IMR-90 (cell line): ENCODE data around the gene ABCC9. TPM values are rescaled to one million over a fixed set of nuclear protein-coding genes. Genes with fewer than 3 reads are reported as not detected.

Experiments used
- ATAC-seq: fragments of 200-7000 bp; cut with Tn5 transposase; 2 replicates; pipeline ENCODE4 v1.9.1; 2020; ENCODE audit warnings: low read depth, mild to moderate bottlenecking, moderate library complexity
- BruUV-seq: library from RNA; stranded (reverse); fragments of 400-500 nt; replicated peaks from 2 replicates; lab custom pipeline; 2021; lab: Mats Ljungman, UMichigan
- CTCF ChIA-PET: fragments of 300-600 bp; formaldehyde crosslinking; extraction: SDS; loops from one replicate; lab custom pipeline; 2021; ENCODE audit warnings: antibody characterized with exemption; lab: Yijun Ruan, JAX
- POLR2A ChIA-PET: fragments of 300-600 bp; sonication (Branson Sonifier 250); formaldehyde crosslinking; loops from one replicate; lab custom pipeline; 2022; ENCODE audit warnings: antibody characterized with exemption; ENCODE audit not compliant: unreplicated experiment; lab: Charles Lee
- DNase-seq: peaks from one replicate; pipeline ENCODE4 v3.0.0; 2013
- H2AFZ ChIP-seq: replicated peaks from 2 replicates; pipeline ENCODE3; 2013; ENCODE audit warnings: low read length, mild to moderate bottlenecking; ENCODE audit not compliant: poor library complexity
- H2AK5ac ChIP-seq: 2 replicates; pipeline ENCODE4 v1.6.1; 2013; ENCODE audit warnings: low read depth, low read length, inconsistent platforms
- H2AK9ac ChIP-seq: replicated peaks from 2 replicates; pipeline ENCODE3; 2013; ENCODE audit warnings: mild to moderate bottlenecking, low read depth, low read length, moderate library complexity; ENCODE audit not compliant: poor library complexity
- H2BK120ac ChIP-seq: 2 replicates; pipeline ENCODE4 v1.6.1; 2013; ENCODE audit warnings: low read depth, low read length, inconsistent platforms
- H2BK15ac ChIP-seq: 3 replicates; pipeline ENCODE4 v1.6.1; 2013; ENCODE audit warnings: low read depth, low read length, inconsistent platforms
- H2BK20ac ChIP-seq: 2 replicates; pipeline ENCODE4 v1.6.1; 2013; ENCODE audit warnings: low read depth, mild to moderate bottlenecking, inconsistent platforms, low read length, moderate library complexity
- H2BK5ac ChIP-seq: 2 replicates; pipeline ENCODE4 v1.6.1; 2013; ENCODE audit warnings: mild to moderate bottlenecking, low read depth, low read length, inconsistent platforms; ENCODE audit not compliant: poor library complexity, severe bottlenecking
- H3K14ac ChIP-seq: replicated peaks from 2 replicates; pipeline ENCODE4 v1.6.1; 2013; ENCODE audit warnings: low read depth, low read length, inconsistent platforms
- H3K18ac ChIP-seq: 2 replicates; pipeline ENCODE4 v1.6.1; 2013; ENCODE audit warnings: low read depth, low read length, control low read depth
- H3K23ac ChIP-seq: 2 replicates; pipeline ENCODE4 v1.6.1; 2013; ENCODE audit warnings: low read depth, low read length, inconsistent platforms
- H3K27ac ChIP-seq: 2 replicates; pipeline ENCODE4 v1.5.1; 2013; ENCODE audit warnings: mild to moderate bottlenecking, control low read depth, low read length; ENCODE audit not compliant: insufficient read depth
- H3K27me3 ChIP-seq: 2 replicates; pipeline ENCODE4 v1.6.1; 2013; ENCODE audit warnings: low read length; ENCODE audit not compliant: control insufficient read depth, insufficient read depth
- H3K36me3 ChIP-seq: 2 replicates; pipeline ENCODE4 v1.6.1; 2013; ENCODE audit warnings: low read length, mixed read lengths; ENCODE audit not compliant: control insufficient read depth, insufficient read depth
- H3K4ac ChIP-seq: 2 replicates; pipeline ENCODE4 v1.6.1; 2013; ENCODE audit warnings: low read depth, low read length, inconsistent platforms
- H3K4me1 ChIP-seq: 2 replicates; pipeline ENCODE4 v1.6.1; 2013; ENCODE audit warnings: low read length, mixed read lengths; ENCODE audit not compliant: control insufficient read depth, insufficient read depth
- H3K4me2 ChIP-seq: 2 replicates; pipeline ENCODE4 v1.6.1; 2013; ENCODE audit warnings: low read depth, mild to moderate bottlenecking, control low read depth, low read length, moderate library complexity
- H3K4me3 ChIP-seq: 2 replicates; pipeline ENCODE4 v1.5.1; 2013; ENCODE audit warnings: low read depth, mild to moderate bottlenecking, control low read depth, low read length, moderate library complexity; ENCODE audit not compliant: insufficient read depth
- H3K56ac ChIP-seq: 2 replicates; pipeline ENCODE4 v1.6.1; 2013; ENCODE audit warnings: low read length, inconsistent platforms; ENCODE audit not compliant: insufficient read depth; ENCODE audit errors: extremely low read depth
- H3K79me1 ChIP-seq, 2 experiments: 2 replicates each; pipeline ENCODE4 v1.6.1; 2013; ENCODE audit warnings: low read length in 2 of 2, inconsistent platforms in 1 of 2, low read depth in 1 of 2
- H3K9ac ChIP-seq: 2 replicates; pipeline ENCODE4 v1.6.1; 2013; ENCODE audit warnings: low read depth, low read length, control low read depth
- H3K9me1 ChIP-seq: 2 replicates; pipeline ENCODE4 v1.6.1; 2013; ENCODE audit warnings: low read length, inconsistent platforms; ENCODE audit not compliant: insufficient read depth
- H3K9me3 ChIP-seq: 2 replicates; pipeline ENCODE4 v1.6.1; 2013; ENCODE audit warnings: low read length; ENCODE audit not compliant: control insufficient read depth, insufficient read depth
- H4K20me1 ChIP-seq: 2 replicates; pipeline ENCODE4 v1.6.1; 2013; ENCODE audit warnings: low read length, inconsistent platforms; ENCODE audit not compliant: insufficient read depth
- H4K5ac ChIP-seq: 2 replicates; pipeline ENCODE4 v1.6.1; 2013; ENCODE audit warnings: mild to moderate bottlenecking, low read depth, low read length, control low read depth
- H4K8ac ChIP-seq, 2 experiments: 2 replicates each; pipeline ENCODE4 v1.6.1; 2013; ENCODE audit warnings: low read depth in 2 of 2, low read length in 2 of 2, control low read depth in 1 of 2, inconsistent platforms in 1 of 2
- H4K91ac ChIP-seq: 2 replicates; pipeline ENCODE4 v1.6.1; 2013; ENCODE audit warnings: low read depth, low read length, inconsistent platforms; ENCODE audit not compliant: insufficient read depth
- BHLHE40 ChIP-seq: fragments of 150-350 bp; IDR thresholded peaks from 2 replicates; pipeline ENCODE4 v1.6.1; 2016; ENCODE audit warnings: mild to moderate bottlenecking, low read depth, low read length
- CEBPB ChIP-seq: IDR thresholded peaks from 2 replicates; pipeline ENCODE4 v1.6.1; 2012; ENCODE audit warnings: low read depth, low read length, improper control_type of control experiment
- CHD1 ChIP-seq: IDR thresholded peaks from 2 replicates; pipeline ENCODE4 v1.6.1; 2012; ENCODE audit warnings: low read depth, low read length, improper control_type of control experiment
- CTCF ChIP-seq: conservative IDR thresholded peaks from 2 replicates; pipeline ENCODE4 v1.5.1; 2012; ENCODE audit warnings: mild to moderate bottlenecking, low read depth, low read length, improper control_type of control experiment
- ELK1 ChIP-seq: fragments of 150-350 bp; IDR thresholded peaks from 2 replicates; pipeline ENCODE4 v1.6.1; 2016; ENCODE audit warnings: low read depth, mild to moderate bottlenecking, low read length, moderate library complexity, borderline replicate concordance
- FOS ChIP-seq: fragments of 150-350 bp; IDR thresholded peaks from 2 replicates; pipeline ENCODE4 v1.6.1; 2016; ENCODE audit warnings: low read depth, low read length
- MAFK ChIP-seq: IDR thresholded peaks from 2 replicates; pipeline ENCODE4 v1.6.1; 2012; ENCODE audit warnings: low read depth, low read length, improper control_type of control experiment
- MAZ ChIP-seq: IDR thresholded peaks from 2 replicates; pipeline ENCODE4 v1.6.1; 2012; ENCODE audit warnings: low read depth, mild to moderate bottlenecking, low read length, improper control_type of control experiment, moderate library complexity, borderline replicate concordance
- MXI1 ChIP-seq: IDR thresholded peaks from 2 replicates; pipeline ENCODE4 v1.6.1; 2012; ENCODE audit warnings: low read depth, mild to moderate bottlenecking, low read length, moderate library complexity, borderline replicate concordance
- NFE2L2 ChIP-seq: fragments of 150-350 bp; IDR thresholded peaks from 2 replicates; pipeline ENCODE4 v1.6.1; 2016; ENCODE audit warnings: low read depth, mild to moderate bottlenecking, low read length
- POLR2A ChIP-seq: IDR thresholded peaks from 2 replicates; pipeline ENCODE4 v1.6.1; 2012; ENCODE audit warnings: mild to moderate bottlenecking, low read depth, low read length
- RAD21 ChIP-seq: IDR thresholded peaks from 2 replicates; pipeline ENCODE4 v1.6.1; 2012; ENCODE audit warnings: low read length, improper control_type of control experiment
- RCOR1 ChIP-seq: IDR thresholded peaks from 2 replicates; pipeline ENCODE4 v1.6.1; 2012; ENCODE audit warnings: mild to moderate bottlenecking, low read length, improper control_type of control experiment; ENCODE audit not compliant: insufficient replicate concordance
- RFX5 ChIP-seq: IDR thresholded peaks from 2 replicates; pipeline ENCODE4 v1.8.0; 2012; ENCODE audit warnings: low read depth, mild to moderate bottlenecking, low read length, moderate library complexity
- SMC3 ChIP-seq: fragments of 150-350 bp; IDR thresholded peaks from 2 replicates; pipeline ENCODE4 v1.6.1; 2016; ENCODE audit warnings: low read depth, mild to moderate bottlenecking, antibody characterized with exemption, low read length, moderate library complexity
- USF2 ChIP-seq: fragments of 150-350 bp; IDR thresholded peaks from 2 replicates; pipeline ENCODE4 v1.6.1; 2017; ENCODE audit warnings: mild to moderate bottlenecking, antibody characterized with exemption, low read length, low read depth
- WGBS, 2 experiments: methylation state at CpG; one replicate each; pipeline versions ENCODE4 v1.1.5 to v1.1.7; 2013; ENCODE audit warnings: missing lambda C conversion rate in 2 of 2; ENCODE audit not compliant: insufficient read length in 1 of 2; ENCODE audit errors: extremely low coverage in 2 of 2; 5-methylcytosine and 5-hydroxymethylcytosine counted together
- dilution Hi-C: fragments of 300-500 bp; cut with HindIII; formaldehyde crosslinking; loops from one replicate; pipeline ENCODE4 v1.14.3; 2018; ENCODE audit warnings: low sequenced_read_pairs; ENCODE audit not compliant: unreplicated experiment
- in situ Hi-C: fragments of 300-500 bp; cut with MboI; formaldehyde crosslinking; loops from 3 replicates; pipeline ENCODE4 v1.14.3; 2019; ENCODE audit warnings: low sequenced_read_pairs, inconsistent platforms, mixed read lengths
- intact Hi-C: fragments of 100-400 bp; cut with micrococcal nuclease; formaldehyde crosslinking; loops from 2 replicates; pipeline ENCODE4 v1.10.0; 2022
- polyA plus RNA-seq, 3 experiments: library from polyadenylated mRNA; depleted of rRNA; stranded (reverse); fragments of >200 nt; gene quantifications; 2 replicates each; pipeline ENCODE4 v1.2.3, GENCODE V29; 2012; ENCODE audit warnings: low replicate concordance in 1 of 3
- total RNA-seq: library from RNA; depleted of rRNA; stranded (reverse); fragments of >200 nt; gene quantifications from 2 replicates; pipeline ENCODE4 v1.2.3, GENCODE V29; 2012

Gene ABCC9
- total and polyA plus RNA-seq, 2 of the 4 experiments (the other 2 are of a cell fraction) = 1.2 to 6.6 TPM

GRCh38 chr12:21826618-21826910 is 114.7 kb downstream of the ABCC9 start:
- ATAC-seq (no peak), DNase-seq (no peak)
- no peak for TF ChIP-seq CEBPB
- TF ChIP-seq MXI1 = no peak
- TF ChIP-seq CTCF = no peak
- no peak for TF ChIP-seq POLR2A
- TF ChIP-seq FOS = no peak
- no peak for TF ChIP-seq BHLHE40
- no peak for TF ChIP-seq RCOR1
- TF ChIP-seq CHD1 = no peak
- no peak for TF ChIP-seq SMC3
- TF ChIP-seq ELK1 = no peak
- TF ChIP-seq RFX5 = no peak
- TF ChIP-seq USF2 = no peak
- no peak for TF ChIP-seq RAD21
- TF ChIP-seq MAZ = no peak
- TF ChIP-seq NFE2L2 = no peak
- no peak for TF ChIP-seq MAFK
- no peak overlapping the region for H3K18ac ChIP-seq
- H4K8ac ChIP-seq = no peak overlapping the region
- H2BK20ac ChIP-seq = no peak overlapping the region
- BruUV-seq = no TSS peak
- CTCF ChIA-PET = no interaction called here
- no peaks in the 10 kb centered on the region for H4K20me1 ChIP-seq
- no peaks in the 10 kb centered on the region for H3K9me1 ChIP-seq
- no peaks in the 10 kb centered on the region for H3K36me3 ChIP-seq
- H3K9ac ChIP-seq = no peak overlapping the region
- no peak overlapping the region for H3K4me2 ChIP-seq
- H2AK5ac ChIP-seq = no peak overlapping the region
- no peaks in the 10 kb centered on the region for H3K27me3 ChIP-seq
- WGBS, 2 experiments = no CpG with 5 or more reads among the region's 4 CpGs
- H3K79me1 ChIP-seq = no peaks in the 10 kb centered on the region
- in situ Hi-C loops (no loop called here), intact Hi-C loops (loop anchor here (5.0 kb wide), 1 partner anchor 116 kb away; the partner anchor contains the start of gene ABCC9), dilution Hi-C loops (no loop called here)
- no peak overlapping the region for H3K27ac ChIP-seq
- H3K23ac ChIP-seq = no peak overlapping the region
- H3K14ac ChIP-seq = no peak overlapping the region
- H2BK15ac ChIP-seq = no peak overlapping the region
- no peak overlapping the region for H2BK120ac ChIP-seq
- H3K56ac ChIP-seq = no peak overlapping the region
- no peak overlapping the region for H4K91ac ChIP-seq
- H3K4me1 ChIP-seq = peaks cover under 1% of the 10 kb centered on the region; the same call in 1 of the 2 replicates
- no peak overlapping the region for H2AK9ac ChIP-seq
- H2AFZ ChIP-seq = no peak overlapping the region
- no peak overlapping the region for H3K4me3 ChIP-seq
- no peak overlapping the region for H4K5ac ChIP-seq
- no peak overlapping the region for H2BK5ac ChIP-seq
- H3K9me3 ChIP-seq = no peaks in the 10 kb centered on the region
- POLR2A ChIA-PET = no interaction called here
- H3K4ac ChIP-seq = no peak overlapping the region
